IMR-90 (cell line): ENCODE data around the gene ZGLP1. TPM values are rescaled to one million over a fixed set of nuclear protein-coding genes. Genes with fewer than 3 reads are reported as not detected.
A peak's percentile ranks its signal among the peaks of the same experiment; 100 is the strongest.

Source experiments
- ATAC-seq: fragments of 200-7000 bp; cut with Tn5 transposase; 2 replicates; pipeline ENCODE4 v1.9.1; 2020; ENCODE audit warnings: low read depth, mild to moderate bottlenecking, moderate library complexity
- BruUV-seq: library from RNA; stranded (reverse); fragments of 400-500 nt; replicated peaks from 2 replicates; lab custom pipeline; 2021; lab: Mats Ljungman, UMichigan
- CTCF ChIA-PET: fragments of 300-600 bp; formaldehyde crosslinking; extraction: SDS; loops from one replicate; lab custom pipeline; 2021; ENCODE audit warnings: antibody characterized with exemption; lab: Yijun Ruan, JAX
- POLR2A ChIA-PET: fragments of 300-600 bp; sonication (Branson Sonifier 250); formaldehyde crosslinking; loops from one replicate; lab custom pipeline; 2022; ENCODE audit warnings: antibody characterized with exemption; ENCODE audit not compliant: unreplicated experiment; lab: Charles Lee
- DNase-seq: peaks from one replicate; pipeline ENCODE4 v3.0.0; 2013
- H2AFZ ChIP-seq: replicated peaks from 2 replicates; pipeline ENCODE3; 2013; ENCODE audit warnings: low read length, mild to moderate bottlenecking; ENCODE audit not compliant: poor library complexity
- H2AK5ac ChIP-seq: 2 replicates; pipeline ENCODE4 v1.6.1; 2013; ENCODE audit warnings: low read depth, low read length, inconsistent platforms
- H2AK9ac ChIP-seq: replicated peaks from 2 replicates; pipeline ENCODE3; 2013; ENCODE audit warnings: mild to moderate bottlenecking, low read depth, low read length, moderate library complexity; ENCODE audit not compliant: poor library complexity
- H2BK120ac ChIP-seq: 2 replicates; pipeline ENCODE4 v1.6.1; 2013; ENCODE audit warnings: low read depth, low read length, inconsistent platforms
- H2BK15ac ChIP-seq: 3 replicates; pipeline ENCODE4 v1.6.1; 2013; ENCODE audit warnings: low read depth, low read length, inconsistent platforms
- H2BK20ac ChIP-seq: 2 replicates; pipeline ENCODE4 v1.6.1; 2013; ENCODE audit warnings: low read depth, mild to moderate bottlenecking, inconsistent platforms, low read length, moderate library complexity
- H2BK5ac ChIP-seq: 2 replicates; pipeline ENCODE4 v1.6.1; 2013; ENCODE audit warnings: mild to moderate bottlenecking, low read depth, low read length, inconsistent platforms; ENCODE audit not compliant: poor library complexity, severe bottlenecking
- H3K14ac ChIP-seq: replicated peaks from 2 replicates; pipeline ENCODE4 v1.6.1; 2013; ENCODE audit warnings: low read depth, low read length, inconsistent platforms
- H3K18ac ChIP-seq: 2 replicates; pipeline ENCODE4 v1.6.1; 2013; ENCODE audit warnings: low read depth, low read length, control low read depth
- H3K23ac ChIP-seq: 2 replicates; pipeline ENCODE4 v1.6.1; 2013; ENCODE audit warnings: low read depth, low read length, inconsistent platforms
- H3K27ac ChIP-seq: 2 replicates; pipeline ENCODE4 v1.5.1; 2013; ENCODE audit warnings: mild to moderate bottlenecking, control low read depth, low read length; ENCODE audit not compliant: insufficient read depth
- H3K27me3 ChIP-seq: 2 replicates; pipeline ENCODE4 v1.6.1; 2013; ENCODE audit warnings: low read length; ENCODE audit not compliant: control insufficient read depth, insufficient read depth
- H3K36me3 ChIP-seq: 2 replicates; pipeline ENCODE4 v1.6.1; 2013; ENCODE audit warnings: low read length, mixed read lengths; ENCODE audit not compliant: control insufficient read depth, insufficient read depth
- H3K4ac ChIP-seq: 2 replicates; pipeline ENCODE4 v1.6.1; 2013; ENCODE audit warnings: low read depth, low read length, inconsistent platforms
- H3K4me1 ChIP-seq: 2 replicates; pipeline ENCODE4 v1.6.1; 2013; ENCODE audit warnings: low read length, mixed read lengths; ENCODE audit not compliant: control insufficient read depth, insufficient read depth
- H3K4me2 ChIP-seq: 2 replicates; pipeline ENCODE4 v1.6.1; 2013; ENCODE audit warnings: low read depth, mild to moderate bottlenecking, control low read depth, low read length, moderate library complexity
- H3K4me3 ChIP-seq: 2 replicates; pipeline ENCODE4 v1.5.1; 2013; ENCODE audit warnings: low read depth, mild to moderate bottlenecking, control low read depth, low read length, moderate library complexity; ENCODE audit not compliant: insufficient read depth
- H3K56ac ChIP-seq: 2 replicates; pipeline ENCODE4 v1.6.1; 2013; ENCODE audit warnings: low read length, inconsistent platforms; ENCODE audit not compliant: insufficient read depth; ENCODE audit errors: extremely low read depth
- H3K79me1 ChIP-seq, 2 experiments: 2 replicates each; pipeline ENCODE4 v1.6.1; 2013; ENCODE audit warnings: low read length in 2 of 2, inconsistent platforms in 1 of 2, low read depth in 1 of 2
- H3K9ac ChIP-seq: 2 replicates; pipeline ENCODE4 v1.6.1; 2013; ENCODE audit warnings: low read depth, low read length, control low read depth
- H3K9me1 ChIP-seq: 2 replicates; pipeline ENCODE4 v1.6.1; 2013; ENCODE audit warnings: low read length, inconsistent platforms; ENCODE audit not compliant: insufficient read depth
- H3K9me3 ChIP-seq: 2 replicates; pipeline ENCODE4 v1.6.1; 2013; ENCODE audit warnings: low read length; ENCODE audit not compliant: control insufficient read depth, insufficient read depth
- H4K20me1 ChIP-seq: 2 replicates; pipeline ENCODE4 v1.6.1; 2013; ENCODE audit warnings: low read length, inconsistent platforms; ENCODE audit not compliant: insufficient read depth
- H4K5ac ChIP-seq: 2 replicates; pipeline ENCODE4 v1.6.1; 2013; ENCODE audit warnings: mild to moderate bottlenecking, low read depth, low read length, control low read depth
- H4K8ac ChIP-seq, 2 experiments: 2 replicates each; pipeline ENCODE4 v1.6.1; 2013; ENCODE audit warnings: low read depth in 2 of 2, low read length in 2 of 2, control low read depth in 1 of 2, inconsistent platforms in 1 of 2
- H4K91ac ChIP-seq: 2 replicates; pipeline ENCODE4 v1.6.1; 2013; ENCODE audit warnings: low read depth, low read length, inconsistent platforms; ENCODE audit not compliant: insufficient read depth
- BHLHE40 ChIP-seq: fragments of 150-350 bp; IDR thresholded peaks from 2 replicates; pipeline ENCODE4 v1.6.1; 2016; ENCODE audit warnings: mild to moderate bottlenecking, low read depth, low read length
- CEBPB ChIP-seq: IDR thresholded peaks from 2 replicates; pipeline ENCODE4 v1.6.1; 2012; ENCODE audit warnings: low read depth, low read length, improper control_type of control experiment
- CHD1 ChIP-seq: IDR thresholded peaks from 2 replicates; pipeline ENCODE4 v1.6.1; 2012; ENCODE audit warnings: low read depth, low read length, improper control_type of control experiment
- FOS ChIP-seq: fragments of 150-350 bp; IDR thresholded peaks from 2 replicates; pipeline ENCODE4 v1.6.1; 2016; ENCODE audit warnings: low read depth, low read length
- MAFK ChIP-seq: IDR thresholded peaks from 2 replicates; pipeline ENCODE4 v1.6.1; 2012; ENCODE audit warnings: low read depth, low read length, improper control_type of control experiment
- MAZ ChIP-seq: IDR thresholded peaks from 2 replicates; pipeline ENCODE4 v1.6.1; 2012; ENCODE audit warnings: low read depth, mild to moderate bottlenecking, low read length, improper control_type of control experiment, moderate library complexity, borderline replicate concordance
- RAD21 ChIP-seq: IDR thresholded peaks from 2 replicates; pipeline ENCODE4 v1.6.1; 2012; ENCODE audit warnings: low read length, improper control_type of control experiment
- RCOR1 ChIP-seq: IDR thresholded peaks from 2 replicates; pipeline ENCODE4 v1.6.1; 2012; ENCODE audit warnings: mild to moderate bottlenecking, low read length, improper control_type of control experiment; ENCODE audit not compliant: insufficient replicate concordance
- RFX5 ChIP-seq: IDR thresholded peaks from 2 replicates; pipeline ENCODE4 v1.8.0; 2012; ENCODE audit warnings: low read depth, mild to moderate bottlenecking, low read length, moderate library complexity
- SMC3 ChIP-seq: fragments of 150-350 bp; IDR thresholded peaks from 2 replicates; pipeline ENCODE4 v1.6.1; 2016; ENCODE audit warnings: low read depth, mild to moderate bottlenecking, antibody characterized with exemption, low read length, moderate library complexity
- WGBS, 2 experiments: methylation state at CpG; one replicate each; pipeline versions ENCODE4 v1.1.5 to v1.1.7; 2013; ENCODE audit warnings: missing lambda C conversion rate in 2 of 2; ENCODE audit not compliant: insufficient read length in 1 of 2; ENCODE audit errors: extremely low coverage in 2 of 2; 5-methylcytosine and 5-hydroxymethylcytosine counted together
- dilution Hi-C: fragments of 300-500 bp; cut with HindIII; formaldehyde crosslinking; loops from one replicate; pipeline ENCODE4 v1.14.3; 2018; ENCODE audit warnings: low sequenced_read_pairs; ENCODE audit not compliant: unreplicated experiment
- in situ Hi-C: fragments of 300-500 bp; cut with MboI; formaldehyde crosslinking; loops from 3 replicates; pipeline ENCODE4 v1.14.3; 2019; ENCODE audit warnings: low sequenced_read_pairs, inconsistent platforms, mixed read lengths
- intact Hi-C: fragments of 100-400 bp; cut with micrococcal nuclease; formaldehyde crosslinking; loops from 2 replicates; pipeline ENCODE4 v1.10.0; 2022
- polyA plus RNA-seq, 3 experiments: library from polyadenylated mRNA; depleted of rRNA; stranded (reverse); fragments of >200 nt; gene quantifications; 2 replicates each; pipeline ENCODE4 v1.2.3, GENCODE V29; 2012; ENCODE audit warnings: low replicate concordance in 1 of 3
- total RNA-seq: library from RNA; depleted of rRNA; stranded (reverse); fragments of >200 nt; gene quantifications from 2 replicates; pipeline ENCODE4 v1.2.3, GENCODE V29; 2012
- TF ChIP-seq, protein P1 (sequence below): fragments of 150-350 bp; IDR thresholded peaks from 2 replicates; pipeline ENCODE4 v1.6.1; 2017; ENCODE audit warnings: mild to moderate bottlenecking, antibody characterized with exemption, low read length, low read depth

The ZGLP1 gene
- total and polyA plus RNA-seq, 2 of the 4 experiments (the other 2 are of a cell fraction): 0.54 to 3.1 TPM

GRCh38 chr19:10334588-10335351 lies 25.2 kb upstream of the ZGLP1 start (continued):
- no peak for TF ChIP-seq SMC3
- TF ChIP-seq CHD1: no peak

DNA sequence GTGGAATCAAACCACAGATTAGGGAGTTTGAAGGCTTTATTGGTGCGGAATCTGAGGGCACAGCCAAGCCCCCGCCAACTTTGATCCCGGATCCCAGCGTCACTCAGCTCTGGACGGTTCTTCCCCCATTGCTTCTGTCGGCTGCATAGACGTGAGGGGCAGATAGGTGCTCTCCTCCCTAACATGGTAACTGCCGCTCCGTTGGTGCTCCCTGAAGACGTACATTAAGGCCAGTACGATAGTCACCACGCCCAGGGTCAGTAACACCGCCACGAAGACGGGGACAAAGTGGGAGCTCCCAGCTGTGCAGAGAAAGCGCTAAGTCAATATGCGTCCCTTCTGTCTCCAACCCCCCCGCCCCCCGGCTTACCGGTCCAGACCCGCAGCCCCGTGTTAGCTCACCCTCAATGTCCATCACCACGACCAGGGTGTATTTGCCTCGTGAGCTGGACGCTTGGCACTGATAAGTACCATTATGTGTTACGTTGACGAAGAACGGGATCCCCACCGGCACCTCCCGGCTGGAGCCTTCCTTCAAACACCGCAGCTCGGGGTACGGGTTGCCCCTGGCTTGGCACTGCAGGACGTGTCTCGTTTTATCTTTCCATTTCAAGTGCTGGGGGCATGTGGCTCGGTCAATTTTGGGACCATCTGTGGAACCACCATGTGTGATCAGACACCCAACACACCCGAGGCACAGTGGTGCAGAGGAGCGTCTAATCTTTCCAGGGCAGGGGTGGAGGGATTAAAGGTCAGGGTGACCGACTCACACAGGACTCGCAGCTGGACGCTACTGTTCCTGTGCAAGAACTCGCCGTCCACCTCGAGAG lies 24.4 kb upstream of the ZGLP1 start:
- Histone ChIP-seq H3K9me1 (no peaks in the 10 kb centered on the region; the same call in 1 of the 2 replicates), H3K14ac (peak overlapping the region; percentile 75), H3K4me3 (peak overlapping the region; percentile 61), H3K79me1 (peaks cover 11 to 37% of the 10 kb centered on the region in 2 experiments), H4K20me1 (peaks cover 26% of the 10 kb centered on the region), H2BK20ac (no peak overlapping the region), H3K56ac (0 out of 2 replicates have a peak overlapping the region, but pooled peaks have one; percentile 19), H3K23ac (peak overlapping the region; percentile 77), H2BK15ac (no peak overlapping the region), H2AK5ac (peak overlapping the region; percentile 84), H4K5ac (peak overlapping the region; percentile 66), H3K4ac (peak overlapping the region; percentile 73), H3K27ac (peak overlapping the region; percentile 70), H2AFZ (peak overlapping the region; percentile 98), H2AK9ac (peak overlapping the region; percentile 98), H3K9ac (peak overlapping the region; percentile 69), H3K27me3 (no peaks in the 10 kb centered on the region), H3K4me1 (peaks cover 5% of the 10 kb centered on the region; the same call in 1 of the 2 replicates), H3K4me2 (peak overlapping the region; percentile 93), H3K9me3 (no peaks in the 10 kb centered on the region), H2BK120ac (no peak overlapping the region), H3K36me3 (peaks cover 14% of the 10 kb centered on the region), H3K18ac (no peak overlapping the region), H4K8ac (peak overlapping the region; percentile 86 to 87), H4K91ac (peak overlapping the region; percentile 77), H2BK5ac (peak overlapping the region; percentile 55)
- CTCF ChIA-PET: interaction anchor here (0.6 kb wide), 1 partner anchor 26 kb away, joined by 5 read pairs; no protein-coding TSS in a partner anchor
- BruUV-seq: no TSS peak
- DNase-seq: no peak
- intact Hi-C loops: loop anchor here (1.0 to 2.0 kb wide), 2 partner anchors 19 to 65 kb away; no protein-coding TSS in a partner anchor
- dilution Hi-C loops: no loop called here
- ATAC-seq: peak; percentile 0; the same call in 1 of the 2 replicates
- in situ Hi-C loops: no loop called here
- 1% methylated on average over 27 of the region's 44 CpGs; no CpG with 5 or more reads in 1 of the 2 experiments for WGBS, 2 experiments
- POLR2A ChIA-PET: interaction anchor here (0.6 kb wide), 3 partner anchors 28 to 232 kb away, joined by 3 to 5 read pairs (median 3); no protein-coding TSS in a partner anchor
- TF ChIP-seq CEBPB: no peak
- no peak for TF ChIP-seq RCOR1
- TF ChIP-seq MAFK: no peak
- no peak for TF ChIP-seq RFX5
- TF ChIP-seq, protein P1, sequence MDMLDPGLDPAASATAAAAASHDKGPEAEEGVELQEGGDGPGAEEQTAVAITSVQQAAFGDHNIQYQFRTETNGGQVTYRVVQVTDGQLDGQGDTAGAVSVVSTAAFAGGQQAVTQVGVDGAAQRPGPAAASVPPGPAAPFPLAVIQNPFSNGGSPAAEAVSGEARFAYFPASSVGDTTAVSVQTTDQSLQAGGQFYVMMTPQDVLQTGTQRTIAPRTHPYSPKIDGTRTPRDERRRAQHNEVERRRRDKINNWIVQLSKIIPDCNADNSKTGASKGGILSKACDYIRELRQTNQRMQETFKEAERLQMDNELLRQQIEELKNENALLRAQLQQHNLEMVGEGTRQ: no peak
- no peak for TF ChIP-seq MAZ
- TF ChIP-seq RAD21: no peak
- no peak for TF ChIP-seq CHD1
- no peak for TF ChIP-seq BHLHE40
- no peak for TF ChIP-seq FOS
